RWPE2 (cell line): ENCODE measurements around the gene TBC1D1.

Experiments used
- ATAC-seq: fragments of 200-7000 bp; cut with Tn5 transposase; 3 replicates; pipeline ENCODE4 v1.9.1; 2021; ENCODE audit warnings: low read depth
- DNase-seq: peaks from one replicate; pipeline ENCODE4 v3.0.0-alpha.2; 2020; ENCODE audit warnings: low spot score
- H3K27ac ChIP-seq: fragments of 450-650 bp; 2 replicates; pipeline ENCODE4 v1.5.1; 2017; ENCODE audit warnings: mild to moderate bottlenecking; ENCODE audit not compliant: poor library complexity, severe bottlenecking
- H3K27me3 ChIP-seq: fragments of 250-450 bp; sonication (Bioruptor Pico); 2 replicates; pipeline ENCODE4 v1.5.1; 2021; ENCODE audit warnings: mild to moderate bottlenecking, moderate library complexity; ENCODE audit not compliant: insufficient read depth, poor library complexity, severe bottlenecking
- H3K36me3 ChIP-seq: fragments of 250-450 bp; sonication (Bioruptor Pico); 2 replicates; pipeline ENCODE4 v1.5.1; 2020; ENCODE audit warnings: low read depth, mild to moderate bottlenecking, moderate library complexity
- H3K4me1 ChIP-seq: fragments of 250-450 bp; sonication (Bioruptor Pico); 2 replicates; pipeline ENCODE4 v1.5.1; 2021; ENCODE audit warnings: mild to moderate bottlenecking, moderate library complexity; ENCODE audit not compliant: insufficient read depth, poor library complexity, severe bottlenecking
- H3K4me3 ChIP-seq: fragments of 250-450 bp; sonication (Bioruptor Pico); 2 replicates; pipeline ENCODE4 v1.5.1; 2021; ENCODE audit warnings: mild to moderate bottlenecking, moderate library complexity; ENCODE audit not compliant: severe bottlenecking
- H3K9me3 ChIP-seq: fragments of 250-450 bp; sonication (Bioruptor Pico); 2 replicates; pipeline ENCODE4 v1.5.1; 2021; ENCODE audit warnings: mild to moderate bottlenecking, moderate library complexity; ENCODE audit not compliant: severe bottlenecking
- TF ChIP-seq, protein P1 (sequence below): fragments of 450-650 bp; IDR thresholded peaks from one replicate; pipeline ENCODE4 v1.5.1; 2017; ENCODE audit warnings: mild to moderate bottlenecking, moderate library complexity; ENCODE audit not compliant: poor library complexity, severe bottlenecking

The TBC1D1 gene

DNA sequence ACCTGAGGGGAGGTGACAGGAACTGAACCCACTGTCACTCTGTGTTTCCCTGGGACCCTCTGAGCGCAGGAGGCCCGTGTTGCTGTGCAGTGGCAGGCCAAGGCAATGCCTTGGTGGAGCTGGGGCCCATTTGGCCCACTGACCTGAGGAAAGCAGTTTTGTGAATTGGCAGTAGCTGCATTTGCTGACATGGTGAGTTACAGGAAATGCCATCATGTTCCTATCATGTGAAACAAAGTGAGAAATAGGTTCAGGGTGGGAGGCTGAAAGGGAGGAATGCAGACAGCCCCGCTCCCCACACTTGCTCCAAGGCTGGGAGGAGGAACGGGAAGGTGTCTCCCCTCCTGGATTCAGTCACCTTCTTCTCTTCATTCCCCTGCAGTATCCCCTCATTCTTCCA lies 215.4 kb downstream of the TBC1D1 start:
- DNase-seq: no peak
- Histone ChIP-seq H3K9me3 (no peaks in the 10 kb centered on the region), H3K4me1 (peaks cover 6% of the 10 kb centered on the region), H3K27ac (no peak overlapping the region), H3K27me3 (no peaks in the 10 kb centered on the region), H3K4me3 (no peak overlapping the region), H3K36me3 (no peaks in the 10 kb centered on the region)
- ATAC-seq: no peak
- TF ChIP-seq, protein P1, sequence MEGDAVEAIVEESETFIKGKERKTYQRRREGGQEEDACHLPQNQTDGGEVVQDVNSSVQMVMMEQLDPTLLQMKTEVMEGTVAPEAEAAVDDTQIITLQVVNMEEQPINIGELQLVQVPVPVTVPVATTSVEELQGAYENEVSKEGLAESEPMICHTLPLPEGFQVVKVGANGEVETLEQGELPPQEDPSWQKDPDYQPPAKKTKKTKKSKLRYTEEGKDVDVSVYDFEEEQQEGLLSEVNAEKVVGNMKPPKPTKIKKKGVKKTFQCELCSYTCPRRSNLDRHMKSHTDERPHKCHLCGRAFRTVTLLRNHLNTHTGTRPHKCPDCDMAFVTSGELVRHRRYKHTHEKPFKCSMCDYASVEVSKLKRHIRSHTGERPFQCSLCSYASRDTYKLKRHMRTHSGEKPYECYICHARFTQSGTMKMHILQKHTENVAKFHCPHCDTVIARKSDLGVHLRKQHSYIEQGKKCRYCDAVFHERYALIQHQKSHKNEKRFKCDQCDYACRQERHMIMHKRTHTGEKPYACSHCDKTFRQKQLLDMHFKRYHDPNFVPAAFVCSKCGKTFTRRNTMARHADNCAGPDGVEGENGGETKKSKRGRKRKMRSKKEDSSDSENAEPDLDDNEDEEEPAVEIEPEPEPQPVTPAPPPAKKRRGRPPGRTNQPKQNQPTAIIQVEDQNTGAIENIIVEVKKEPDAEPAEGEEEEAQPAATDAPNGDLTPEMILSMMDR: no peak

DNA sequence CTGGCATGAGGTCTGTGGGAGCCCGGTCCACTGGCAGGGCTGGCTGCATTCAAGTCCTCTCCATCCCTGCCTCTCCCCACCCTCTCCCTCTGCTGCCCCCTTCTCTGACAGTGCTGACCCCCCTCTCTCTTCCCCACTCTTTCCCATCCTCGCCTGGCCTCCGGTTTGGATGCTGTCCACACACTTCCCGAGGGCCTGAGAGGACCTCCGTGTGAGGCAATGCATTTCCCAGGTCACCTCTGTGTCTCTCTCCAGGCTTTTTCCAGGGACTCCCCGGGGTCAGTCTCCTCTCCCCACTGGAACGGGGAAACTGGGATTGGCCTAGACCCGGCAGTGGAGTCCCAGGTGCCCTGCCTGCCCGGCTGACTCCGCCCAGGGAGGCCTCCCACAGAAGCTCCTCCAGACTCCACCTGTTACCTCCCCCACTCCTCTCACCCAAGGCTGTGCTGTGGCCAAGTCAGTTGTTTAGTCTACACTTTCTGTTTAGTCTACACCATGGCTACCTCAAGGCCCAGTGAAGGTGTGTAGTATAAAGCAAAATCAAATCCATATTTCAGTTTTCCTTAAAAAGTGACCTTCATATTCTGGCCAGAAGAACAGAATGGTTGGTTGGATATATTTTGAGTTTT lies 216.1 kb downstream of the TBC1D1 start:
- H3K36me3 ChIP-seq: no peaks in the 10 kb centered on the region
- TF ChIP-seq, protein P1: no peak
- no peaks in the 10 kb centered on the region for H3K4me1 ChIP-seq
- no peaks in the 10 kb centered on the region for H3K9me3 ChIP-seq
- H3K27me3 ChIP-seq: no peaks in the 10 kb centered on the region
- H3K27ac ChIP-seq: no peak overlapping the region
- DNase-seq (no peak), ATAC-seq (no peak)
- no peak overlapping the region for H3K4me3 ChIP-seq

DNA sequence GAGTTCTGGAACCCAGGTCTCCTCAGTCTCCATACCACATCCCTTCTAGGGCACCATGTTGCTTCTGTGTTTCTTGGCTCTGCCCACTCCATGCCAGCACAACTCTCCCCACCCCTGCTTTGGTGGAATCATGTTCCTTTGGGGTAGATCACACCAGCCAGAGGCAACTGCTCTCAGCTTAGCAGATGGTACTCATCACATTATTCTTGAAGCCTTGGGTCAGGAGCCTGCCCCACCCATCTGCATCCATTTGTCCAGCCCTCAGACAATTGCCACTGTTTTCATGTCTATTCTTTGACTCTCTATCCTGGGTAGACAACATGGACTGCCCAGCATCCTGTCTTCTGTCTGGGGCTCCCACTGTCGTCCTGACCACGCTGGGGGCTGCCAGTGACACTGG lies 216.9 kb downstream of the TBC1D1 start:
- H3K27me3 ChIP-seq: no peaks in the 10 kb centered on the region
- DNase-seq: no peak

DNA sequence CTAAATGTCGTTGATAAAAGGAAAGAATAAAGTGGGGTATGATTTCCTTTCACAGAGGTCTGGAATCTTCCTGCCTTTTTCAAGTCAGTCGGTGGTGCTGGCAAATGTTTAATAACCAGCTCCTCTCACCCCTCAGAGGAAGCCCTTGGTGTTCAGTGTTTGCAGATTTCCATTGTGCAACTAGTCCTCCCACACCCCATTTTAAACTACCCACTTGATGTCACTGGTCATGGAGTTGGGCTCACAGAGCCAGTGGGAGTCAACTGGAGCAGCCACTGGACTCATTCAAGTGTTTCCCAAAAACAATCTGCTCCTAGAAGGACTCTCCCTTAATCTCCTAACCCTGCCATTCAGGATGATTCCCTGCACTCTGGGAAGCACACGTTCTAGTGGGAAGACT lies 218.5 kb downstream of the TBC1D1 start:
- ATAC-seq: no peak
- no peak for DNase-seq
- Histone ChIP-seq H3K4me3 (no peak overlapping the region), H3K27ac (no peak overlapping the region), H3K27me3 (no peaks in the 10 kb centered on the region), H3K36me3 (no peaks in the 10 kb centered on the region), H3K4me1 (no peaks in the 10 kb centered on the region), H3K9me3 (no peaks in the 10 kb centered on the region)
- TF ChIP-seq, protein P1: no peak

More for the DNA sequence above, 216.9 kb downstream of the TBC1D1 start:
- ATAC-seq: no peak
- Histone ChIP-seq H3K4me1 (no peaks in the 10 kb centered on the region), H3K9me3 (no peaks in the 10 kb centered on the region), H3K4me3 (no peak overlapping the region), H3K27ac (no peak overlapping the region), H3K36me3 (no peaks in the 10 kb centered on the region)
- TF ChIP-seq, protein P1: no peak

DNA sequence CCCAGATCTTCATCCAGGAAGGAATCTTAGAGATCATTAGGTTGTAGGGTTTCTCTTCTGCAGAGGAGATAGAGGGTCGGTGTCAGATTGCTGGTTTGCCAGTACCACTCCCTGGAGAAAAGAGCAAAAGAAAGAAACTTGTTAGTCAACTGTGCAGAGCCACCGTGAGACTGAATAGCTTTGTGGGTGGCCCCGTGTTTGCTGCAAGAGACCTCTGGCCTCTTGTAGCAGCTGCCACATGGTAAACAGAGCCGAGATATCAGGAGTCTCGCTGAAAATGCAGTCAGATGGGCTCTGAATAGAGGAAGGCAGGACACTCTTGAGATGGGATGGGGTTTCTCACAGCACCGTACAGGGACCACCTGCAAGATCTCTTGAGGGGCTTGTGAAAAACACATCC lies 219.0 kb downstream of the TBC1D1 start:
- DNase-seq (no peak), ATAC-seq (no peak)
- TF ChIP-seq, protein P1: no peak
- Histone ChIP-seq H3K4me3 (no peak overlapping the region), H3K36me3 (no peaks in the 10 kb centered on the region), H3K27ac (no peak overlapping the region), H3K27me3 (no peaks in the 10 kb centered on the region), H3K9me3 (no peaks in the 10 kb centered on the region), H3K4me1 (no peaks in the 10 kb centered on the region)
